SH-SY5Y (cell line): ENCODE measurements around the gene WIZ.

Experiments used
- GATA2 ChIP-seq: IDR thresholded peaks from 2 replicates; pipeline ENCODE4 v1.6.1; 2011; ENCODE audit warnings: mild to moderate bottlenecking, low read depth, low read length
- GATA3 ChIP-seq: IDR thresholded peaks from 2 replicates; pipeline ENCODE4 v1.6.1; 2011; ENCODE audit warnings: low read depth, mild to moderate bottlenecking, low read length, moderate library complexity

Gene WIZ

DNA sequence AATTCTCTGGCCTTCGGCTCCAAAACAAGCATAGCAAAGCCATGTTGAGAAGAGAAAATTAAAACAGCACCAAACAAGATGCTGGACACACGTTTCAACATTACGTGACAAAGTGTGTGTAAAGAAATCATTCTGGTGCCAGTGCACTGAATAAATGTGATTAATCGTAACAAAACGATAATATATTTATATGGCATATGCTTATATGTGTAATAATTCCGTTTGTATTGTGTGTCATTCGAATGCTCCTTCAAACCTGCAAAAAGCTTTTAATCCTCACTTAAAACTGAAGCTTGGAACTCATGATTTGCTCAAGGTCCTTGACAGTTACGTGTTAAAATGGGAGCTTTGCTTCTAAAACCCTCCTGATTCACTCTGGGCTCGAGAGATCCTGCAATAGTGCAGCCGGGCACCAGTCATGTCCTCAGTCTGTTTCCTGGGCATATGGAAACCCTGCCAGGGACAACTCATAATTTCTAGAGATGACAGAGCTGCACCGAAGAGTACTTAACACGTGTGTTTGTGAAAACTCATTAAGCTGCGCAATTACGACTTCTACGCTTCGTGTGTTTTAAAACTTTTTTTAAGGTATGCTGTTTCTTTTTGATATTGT, 30.2 kb downstream of the WIZ start:
- no peak for TF ChIP-seq GATA2
- TF ChIP-seq GATA3 = no peak

DNA sequence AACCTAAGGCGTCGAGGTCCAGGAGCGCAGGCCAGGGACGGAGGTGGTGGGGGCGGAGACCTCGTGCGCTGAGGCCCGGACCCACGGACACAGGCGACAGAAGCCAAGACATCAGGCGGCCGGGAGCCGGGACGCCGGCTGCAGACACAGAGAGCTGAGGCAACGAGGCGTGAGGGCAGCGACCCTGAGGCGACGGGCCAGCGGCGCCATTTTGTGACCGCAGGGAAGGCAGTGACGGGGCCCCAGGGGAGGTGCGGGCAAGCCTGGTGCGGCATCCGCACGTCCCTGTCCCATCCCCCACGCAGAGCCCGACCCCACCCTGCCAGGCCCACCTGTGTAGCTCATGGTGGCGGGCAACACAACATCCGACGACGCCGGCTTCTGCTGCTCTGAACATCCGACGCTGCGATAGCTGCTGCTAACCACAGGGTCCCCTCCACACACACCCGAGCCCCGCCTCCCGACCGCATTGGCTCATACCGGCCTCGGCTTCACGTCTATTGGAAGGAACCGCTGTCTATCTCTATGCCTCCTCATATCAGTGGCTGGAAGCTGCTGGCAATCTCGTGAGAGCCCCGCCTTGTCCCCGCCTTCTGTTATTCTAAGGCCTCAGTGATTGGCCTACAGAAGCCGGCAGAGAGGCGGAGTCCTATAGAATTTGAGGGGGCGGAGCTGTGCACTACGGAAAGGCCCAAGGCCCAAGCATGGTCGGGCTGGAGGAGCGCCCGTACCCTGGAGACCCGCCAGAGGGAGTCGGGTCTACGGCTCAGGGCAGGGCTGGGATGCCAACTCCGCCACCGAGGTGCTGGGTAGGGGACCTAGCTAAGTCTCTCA, 31.0 kb downstream of the WIZ start, which contains the start of gene AKAP8L:
Gene AKAP8L (minus strand): TSS at position 410 of the 834 bp plus-strand sequence. CDS start 65 bp downstream, at position 345.
- TF ChIP-seq GATA3 = no peak
- TF ChIP-seq GATA2 = no peak

DNA sequence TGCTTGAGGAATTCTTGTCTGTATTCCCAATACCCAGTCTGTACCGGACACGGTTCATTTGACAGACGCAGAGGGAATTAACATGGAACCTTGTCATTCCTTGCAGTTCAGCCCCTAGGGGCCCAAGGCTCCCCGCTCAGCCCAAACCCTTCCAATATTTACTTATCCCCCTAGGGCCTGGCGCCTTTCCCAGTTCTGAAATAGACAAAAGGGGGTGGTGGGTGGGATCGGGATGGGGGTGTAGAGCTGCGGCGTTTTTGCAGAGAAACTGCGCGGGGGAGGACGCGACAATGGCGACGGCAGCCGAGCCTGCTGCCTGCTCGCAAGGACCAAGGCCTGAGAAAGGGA, 31.6 kb downstream of the WIZ start:
- TF ChIP-seq GATA2 (no peak), GATA3 (no peak)

DNA sequence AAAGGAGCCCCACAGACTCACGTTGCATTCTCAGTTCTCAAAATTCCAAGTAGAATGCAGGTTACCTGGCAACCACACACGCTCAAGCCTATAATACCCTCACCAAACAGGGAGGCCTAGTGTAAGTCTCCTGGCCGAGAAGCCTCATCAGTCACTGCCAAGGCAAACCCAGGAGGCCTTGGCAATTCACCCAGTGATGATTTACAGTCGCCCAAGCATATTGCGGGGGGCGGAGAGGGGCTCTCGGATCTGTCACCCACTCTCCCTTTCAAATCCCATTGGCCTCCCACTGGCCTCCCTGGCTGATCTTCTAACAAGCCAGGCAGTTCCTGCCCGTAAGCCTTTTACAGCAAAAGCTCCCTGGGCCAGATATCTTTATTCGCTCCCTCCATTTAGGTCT, 32.1 kb downstream of the WIZ start:
- TF ChIP-seq GATA2 = no peak
- no peak for TF ChIP-seq GATA3

DNA sequence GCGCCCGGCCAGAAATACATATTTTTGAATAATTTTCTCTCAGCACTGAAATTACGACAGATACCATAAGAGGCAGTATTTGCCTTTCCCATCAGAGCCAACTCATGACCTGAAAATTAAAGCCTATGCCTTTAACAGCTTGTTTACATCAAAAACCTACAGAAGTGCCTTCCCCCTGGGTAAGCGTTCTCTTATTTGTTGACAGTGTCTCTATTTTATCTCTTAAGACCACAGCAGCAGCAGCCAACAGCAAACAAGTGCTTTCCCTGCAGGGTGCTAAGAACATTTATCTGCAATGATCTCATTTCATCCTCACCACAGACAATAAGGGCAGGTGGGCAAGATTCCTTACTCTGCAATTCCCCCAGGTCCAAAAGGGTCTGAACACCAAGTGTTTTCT, 36.9 kb downstream of the WIZ start:
- TF ChIP-seq GATA3 (no peak), GATA2 (no peak)

DNA sequence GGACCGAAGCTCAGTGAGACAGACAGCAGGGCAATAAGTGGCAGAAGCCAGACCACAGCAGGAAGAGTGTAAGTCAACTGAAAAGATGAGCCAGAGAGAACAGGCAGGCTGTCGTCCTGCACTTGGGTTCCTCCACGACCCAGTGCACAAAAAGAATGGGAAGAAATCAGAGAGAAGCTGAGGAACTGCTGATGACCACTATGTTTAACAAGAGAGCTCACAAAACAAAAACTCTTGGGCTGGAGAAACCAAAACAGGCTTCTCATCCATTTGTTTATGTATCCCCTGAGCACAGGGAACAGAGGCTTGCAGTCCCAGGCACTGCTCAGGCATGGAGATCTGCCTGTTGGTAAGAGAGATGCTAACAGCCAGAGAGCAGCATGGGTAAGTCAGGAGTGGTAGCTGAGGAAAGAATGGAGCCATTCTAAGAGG, 45.0 kb downstream of the WIZ start:
- TF ChIP-seq GATA3 (no peak), GATA2 (no peak)

DNA sequence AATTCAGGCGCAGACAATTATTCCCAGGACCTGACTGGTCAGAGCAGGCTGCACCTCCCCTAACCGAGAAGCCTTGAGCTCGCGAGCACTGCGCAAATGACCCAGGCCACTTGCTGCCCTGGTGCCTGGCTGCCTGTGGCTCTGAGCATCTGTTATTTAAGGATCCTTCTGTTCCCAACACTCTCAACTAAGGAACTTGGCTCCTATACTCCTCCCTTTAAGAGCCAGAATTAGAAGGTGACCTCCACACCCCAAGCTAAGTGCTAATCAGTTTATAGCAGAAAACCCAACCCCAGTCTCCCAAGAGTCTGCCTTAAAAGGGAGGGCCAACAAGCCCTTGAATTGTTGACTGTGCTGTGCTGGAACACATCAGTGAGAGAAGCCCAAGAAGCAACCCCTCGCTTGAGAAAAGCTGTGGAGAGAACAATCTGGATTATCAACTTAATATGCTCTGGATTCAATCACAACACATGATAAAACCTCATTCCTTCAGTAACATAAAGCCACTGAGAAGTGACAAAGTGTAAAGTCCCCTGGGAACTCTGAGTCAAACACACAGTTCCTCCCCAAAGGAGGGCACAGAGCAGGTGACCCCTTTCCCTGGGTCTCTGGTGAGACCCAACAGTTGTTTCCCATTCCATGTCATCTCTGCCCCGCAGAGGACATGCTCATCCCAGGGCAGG, 45.5 kb downstream of the WIZ start:
- TF ChIP-seq GATA2 = no peak
- no peak for TF ChIP-seq GATA3

DNA sequence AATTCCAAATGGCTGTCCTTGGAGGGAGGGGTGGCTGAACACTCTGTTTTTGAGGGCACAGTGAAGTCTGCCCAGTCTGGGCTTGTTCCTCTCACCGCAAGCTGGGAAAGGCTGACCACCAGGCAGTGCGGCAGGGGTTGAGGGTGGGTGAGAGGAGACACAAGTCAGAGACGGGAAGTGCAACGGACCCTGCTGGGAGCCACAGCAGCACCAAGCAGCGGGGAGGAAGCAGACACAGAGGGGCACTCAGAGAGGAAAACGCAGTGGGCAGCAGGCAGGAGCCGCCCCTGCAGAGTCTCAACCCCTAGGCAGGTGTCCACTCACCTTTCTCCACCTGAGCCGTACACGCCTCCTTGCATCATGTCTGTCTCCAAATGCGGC, 46.6 kb downstream of the WIZ start:
- no peak for TF ChIP-seq GATA2
- TF ChIP-seq GATA3 = no peak

DNA sequence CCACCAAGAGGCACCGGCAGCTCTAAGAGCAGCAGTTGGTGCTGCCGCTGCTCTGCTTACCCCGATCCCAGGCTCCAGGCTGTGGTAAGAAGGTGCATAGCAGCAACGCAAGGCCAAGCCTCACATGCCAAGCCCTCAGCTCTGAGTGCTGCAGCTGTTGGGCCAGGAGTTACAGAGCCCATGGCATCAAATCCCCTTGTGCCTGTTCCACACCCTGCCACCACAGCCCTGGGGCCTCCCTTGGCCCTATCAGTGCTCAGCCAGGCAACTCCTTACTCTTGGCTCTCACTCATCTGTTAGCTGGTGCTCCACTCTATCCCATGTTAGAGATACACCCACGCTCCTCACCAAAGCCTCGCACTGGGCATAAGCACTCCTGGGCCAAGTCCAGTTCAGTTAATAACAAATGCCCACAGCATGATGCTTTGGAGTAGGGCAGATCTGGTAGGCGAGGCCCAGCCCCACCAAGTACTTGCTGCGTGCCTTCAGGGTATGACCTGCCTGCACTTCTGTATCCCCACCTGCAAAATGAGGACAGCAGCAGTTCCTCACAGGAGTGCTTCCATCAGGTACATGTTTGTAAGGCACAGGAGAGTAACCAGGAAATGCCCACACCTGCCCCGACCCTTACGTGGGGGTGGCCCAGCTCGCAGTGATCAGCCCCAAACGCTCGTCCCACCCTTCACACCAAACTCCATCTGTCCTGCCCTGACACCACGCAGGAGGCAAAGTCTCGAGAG, 47.2 kb downstream of the WIZ start:
- no peak for TF ChIP-seq GATA2
- no peak for TF ChIP-seq GATA3

DNA sequence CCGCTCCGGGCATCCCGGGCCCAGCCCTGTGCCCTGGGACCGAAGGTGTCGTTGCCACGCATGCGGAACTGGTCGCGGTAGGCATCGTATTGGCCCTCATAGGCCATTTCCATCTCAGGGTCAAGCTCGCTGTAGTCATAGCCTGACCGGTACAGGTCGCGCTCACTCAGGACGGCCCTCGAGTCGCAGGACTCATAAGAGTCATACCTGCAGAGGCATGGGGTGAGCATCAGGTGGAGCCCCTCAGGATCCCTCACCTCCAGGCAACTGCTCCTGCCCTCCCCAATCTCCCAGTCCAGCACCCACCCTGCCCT, 48.4 kb downstream of the WIZ start:
- TF ChIP-seq GATA3 (no peak), GATA2 (no peak)

DNA sequence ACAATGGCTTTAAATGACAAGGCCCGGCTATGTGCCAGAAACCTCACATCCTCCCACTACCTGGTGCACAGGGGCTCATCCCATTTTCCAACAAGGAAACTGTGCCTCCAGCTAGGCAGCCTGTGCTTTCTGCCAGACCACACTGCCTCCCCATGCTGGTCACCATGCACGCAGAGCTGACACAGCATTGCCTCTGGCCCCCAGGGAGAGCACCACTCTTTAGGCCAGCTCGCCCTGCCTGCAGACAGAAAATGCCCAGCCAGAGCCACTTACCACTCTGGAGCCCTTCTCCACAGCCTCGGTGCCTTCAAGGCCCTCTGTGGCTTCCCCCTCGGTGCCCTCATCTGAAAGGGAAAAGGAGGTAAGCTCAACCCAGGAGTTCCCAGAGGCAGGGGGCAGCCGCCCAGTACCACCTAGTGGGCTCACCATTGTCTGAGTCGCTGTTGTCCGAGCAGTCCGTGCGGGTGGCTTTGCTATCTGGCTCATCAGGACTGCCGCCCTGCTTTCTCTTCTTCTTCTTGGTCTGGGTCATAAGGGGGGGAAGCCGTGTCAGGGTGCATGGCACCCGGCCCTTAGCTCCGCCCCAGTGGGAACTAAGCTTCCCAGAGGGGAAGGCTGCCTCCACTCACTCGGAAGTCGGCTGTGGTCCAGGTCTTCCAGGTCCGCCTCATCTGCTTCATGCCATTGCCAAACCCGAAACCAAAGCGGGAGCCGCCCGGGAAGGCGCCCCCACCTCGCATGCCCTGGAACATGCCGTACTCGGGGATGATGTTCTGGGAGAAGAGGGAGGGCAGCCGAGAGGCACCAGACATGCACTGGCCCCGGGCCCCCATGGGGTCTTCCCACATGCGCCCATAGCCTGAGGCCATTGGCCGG, 49.0 kb downstream of the WIZ start:
- TF ChIP-seq GATA2 = no peak
- no peak for TF ChIP-seq GATA3

DNA sequence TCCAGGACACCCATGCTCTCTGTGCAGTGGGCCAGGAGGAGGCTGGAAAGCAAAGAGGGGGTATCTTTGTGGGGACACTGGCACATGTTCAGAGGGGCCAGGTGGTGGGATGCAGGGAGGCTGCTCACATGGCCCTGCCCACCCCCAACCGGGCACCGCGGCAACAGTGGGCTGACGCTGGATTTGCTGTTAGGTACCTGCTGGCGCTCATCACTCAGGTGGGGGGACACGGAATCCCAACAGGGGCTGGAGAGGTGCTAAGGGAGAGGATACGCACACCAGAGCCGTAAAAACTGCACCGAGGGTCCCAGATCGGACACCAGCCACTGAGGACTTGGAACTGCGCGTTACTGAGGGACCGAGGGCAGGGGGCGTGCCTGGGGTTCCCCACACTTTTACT, 50.1 kb downstream of the WIZ start:
- TF ChIP-seq GATA3 (no peak), GATA2 (no peak)

DNA sequence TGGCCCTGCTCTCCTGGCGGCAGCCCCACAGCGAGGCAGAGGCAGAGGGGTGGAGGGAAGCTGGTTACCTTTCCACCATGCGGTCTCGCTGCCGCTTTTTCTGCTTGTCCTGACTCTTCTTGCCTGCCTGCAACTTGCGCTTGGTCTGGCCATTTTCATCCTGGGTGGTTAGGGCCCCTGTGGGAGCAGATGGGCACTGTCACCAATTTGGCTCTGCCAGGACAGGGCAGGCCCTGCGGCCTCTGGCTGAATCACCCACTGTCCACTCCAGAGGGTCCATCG, 50.6 kb downstream of the WIZ start:
- no peak for TF ChIP-seq GATA3
- no peak for TF ChIP-seq GATA2
